Endothelial cell of umbilical vein (primary cell): ENCODE data around the gene TCF7L2.

Experiments
- CTCF ChIP-seq, 2 donors: IDR thresholded peaks; 1 replicate in 1 of 2; 2 replicates in 1 of 2; pipeline ENCODE4 v1.5.1; 2011; ENCODE audit warnings: low read length in 2 of 2, mild to moderate bottlenecking in 2 of 2, moderate library complexity in 2 of 2, control low read depth in 1 of 2, inconsistent platforms in 1 of 2, low read depth in 1 of 2; ENCODE audit not compliant: insufficient read depth in 1 of 2; ENCODE audit errors: extremely low read depth in 1 of 2
- EZH2 ChIP-seq: IDR thresholded peaks from 2 replicates; pipeline ENCODE4 v1.6.1; 2012; ENCODE audit warnings: borderline replicate concordance, low read depth, mild to moderate bottlenecking, moderate library complexity, low read length, inconsistent platforms; ENCODE audit not compliant: severe bottlenecking
- FOS ChIP-seq: IDR thresholded peaks from 2 replicates; pipeline ENCODE4 v1.6.1; 2011; ENCODE audit warnings: mild to moderate bottlenecking, low read length, moderate library complexity, borderline replicate concordance; ENCODE audit not compliant: insufficient read depth
- JUN ChIP-seq: IDR thresholded peaks from 2 replicates; pipeline ENCODE4 v1.6.1; 2011; ENCODE audit warnings: borderline replicate concordance, low read depth; ENCODE audit not compliant: insufficient read length, insufficient read depth
- POLR2A ChIP-seq: IDR thresholded peaks from 2 replicates; pipeline ENCODE4 v1.6.1; 2012; ENCODE audit warnings: low read depth, mild to moderate bottlenecking, control low read depth, low read length
- POLR2AphosphoS5 ChIP-seq: IDR thresholded peaks from 2 replicates; pipeline ENCODE4 v1.6.1; 2012; ENCODE audit warnings: low read depth, mild to moderate bottlenecking, control low read depth, low read length, moderate library complexity; ENCODE audit not compliant: insufficient read depth

- TF ChIP-seq CTCF (IDR thresholded peaks at IDR 0.05; ENCODE audit: extremely low read depth in 1 of 2, insufficient read depth in 1 of 2, low read depth in 1 of 2, low read length in 2 of 2), result no peak
- no peak for TF ChIP-seq POLR2AphosphoS5
- no peak for TF ChIP-seq POLR2A
- TF ChIP-seq EZH2, result no peak
- no peak for TF ChIP-seq FOS
- no peak for TF ChIP-seq JUN
These were observed 163.9 kb downstream of the TCF7L2 start for GRCh38 chr10:113113918-113114317.
